SK-N-SH (cell line): Measurements from ENCODE around the gene FBXO17. TPM values are rescaled to one million over a fixed set of nuclear protein-coding genes. Genes with fewer than 3 reads are reported as not detected.
"Not testable (repeated sequence)": the region's sequence is repeated elsewhere in the genome, so short reads cannot be mapped to it uniquely, and the experiment has no call there.

ENCODE experiments used
- CTCF ChIA-PET: fragments of 300-600, 350-600 bp; formaldehyde crosslinking; extraction: SDS; loops from one replicate; lab custom pipeline; 2021; lab: Yijun Ruan, JAX
- POLR2A ChIA-PET: fragments of 350-600 bp; sonication (Branson Sonifier 250); formaldehyde crosslinking; extraction: SDS; loops from one replicate; lab custom pipeline; 2020; ENCODE audit warnings: antibody characterized with exemption, inconsistent platforms; lab: Yijun Ruan, JAX
- DNase-seq: peaks from one replicate; pipeline ENCODE4 v3.0.0; 2012
- H2AFZ ChIP-seq: fragments of 200-600 bp; sonication (generic); 2 replicates; pipeline ENCODE4 v1.8.1; 2016; ENCODE audit warnings: antibody characterized with exemption, mild to moderate bottlenecking, low read depth
- H3F3A ChIP-seq: fragments of 200-600 bp; sonication (generic); replicated peaks from 2 replicates; pipeline ENCODE3; 2016; ENCODE audit warnings: antibody characterized with exemption, mild to moderate bottlenecking; ENCODE audit not compliant: insufficient read depth
- H3K27ac ChIP-seq, 2 experiments: fragments of 200-500 bp in 1 of 2; fragments of 200-600 bp in 1 of 2; sonication (Bioruptor generic) in 1 of 2; sonication (generic), shearing (Covaris generic) in 1 of 2; 2 replicates each; pipeline versions ENCODE4 v1.5.1 to v1.6.1; 2014 to 2016; ENCODE audit warnings: low read depth in 2 of 2, inconsistent platforms in 1 of 2, low read length in 1 of 2, mild to moderate bottlenecking in 1 of 2, mixed read lengths in 1 of 2
- H3K27me3 ChIP-seq: fragments of 200-600 bp; sonication (generic), shearing (Covaris generic); 2 replicates; pipeline ENCODE4 v1.6.1; 2016; ENCODE audit warnings: mixed run types; ENCODE audit not compliant: insufficient read depth
- H3K36me3 ChIP-seq, 2 experiments: fragments of 200-500 bp in 1 of 2; fragments of 200-600 bp in 1 of 2; sonication (Bioruptor generic) in 1 of 2; sonication (generic) in 1 of 2; replicated peaks in 1 of 2; 2 replicates each; pipeline versions ENCODE3 to v1.5.1; 2014 to 2016; ENCODE audit warnings: low read length in 1 of 2, mild to moderate bottlenecking in 1 of 2; ENCODE audit not compliant: insufficient read depth in 2 of 2, control insufficient read depth in 1 of 2
- H3K4me1 ChIP-seq, 2 experiments: fragments of 200-500 bp in 1 of 2; fragments of 200-600 bp in 1 of 2; sonication (Bioruptor generic) in 1 of 2; sonication (generic), shearing (Covaris generic) in 1 of 2; 2 replicates each; pipeline versions ENCODE4 v1.5.1 to v1.6.1; 2014 to 2016; ENCODE audit warnings: low read depth in 1 of 2, low read length in 1 of 2, mixed run types in 1 of 2; ENCODE audit not compliant: insufficient read depth in 2 of 2, control insufficient read depth in 1 of 2
- H3K4me2 ChIP-seq: fragments of 200-600 bp; sonication (generic), shearing (Covaris generic); 2 replicates; pipeline ENCODE4 v1.6.1; 2017; ENCODE audit warnings: mixed run types
- H3K4me3 ChIP-seq, 2 experiments: fragments of 200-500 bp in 1 of 2; fragments of 200-600 bp in 1 of 2; sonication (Bioruptor generic) in 1 of 2; sonication (generic), shearing (Covaris generic) in 1 of 2; 2 replicates each; pipeline versions ENCODE4 v1.5.1 to v1.8.1; 2014 to 2016; ENCODE audit warnings: low read depth in 2 of 2, inconsistent platforms in 1 of 2, low read length in 1 of 2, mild to moderate bottlenecking in 1 of 2, mixed read lengths in 1 of 2, moderate library complexity in 1 of 2
- H3K79me2 ChIP-seq: fragments of 200-600 bp; sonication (generic); 2 replicates; pipeline ENCODE4 v1.8.1; 2017; ENCODE audit warnings: mild to moderate bottlenecking; ENCODE audit not compliant: insufficient read depth
- H3K9ac ChIP-seq: fragments of 200-600 bp; sonication (generic); 2 replicates; pipeline ENCODE4 v1.6.1; 2017; ENCODE audit warnings: mixed run types
- H3K9me2 ChIP-seq: fragments of 200-600 bp; sonication (generic); 2 replicates; pipeline ENCODE4 v1.6.1; 2017; ENCODE audit warnings: mixed run types
- H3K9me3 ChIP-seq: fragments of 200-600 bp; sonication (generic); 2 replicates; pipeline ENCODE4 v1.6.1; 2017; ENCODE audit warnings: mixed run types, mild to moderate bottlenecking, moderate library complexity
- H4K20me1 ChIP-seq: fragments of 200-600 bp; sonication (generic); 2 replicates; pipeline ENCODE4 v1.6.1; 2017; ENCODE audit warnings: mild to moderate bottlenecking, mixed run types; ENCODE audit not compliant: insufficient read depth
- CHD2 ChIP-seq: fragments of 150-350 bp; IDR thresholded peaks from 2 replicates; pipeline ENCODE4 v1.6.1; 2018; ENCODE audit warnings: low read length; ENCODE audit not compliant: partially characterized antibody
- ELF1 ChIP-seq: IDR thresholded peaks from 2 replicates; pipeline ENCODE4 v1.4.0; 2012
- EZH2phosphoT487 ChIP-seq: fragments of 200-600 bp; sonication (generic); IDR thresholded peaks from 2 replicates; pipeline ENCODE4 v1.6.1; 2017; ENCODE audit warnings: low read depth, mixed run types, mild to moderate bottlenecking, antibody characterized with exemption, moderate library complexity, borderline replicate concordance
- FOSL2 ChIP-seq: IDR thresholded peaks from 2 replicates; pipeline ENCODE4 v1.4.0; 2012; ENCODE audit warnings: low read depth, mild to moderate bottlenecking, moderate library complexity, borderline replicate concordance
- GATA2 ChIP-seq: sonication (generic); formaldehyde crosslinking; IDR thresholded peaks from 2 replicates; pipeline ENCODE4 v1.5.0; 2020; ENCODE audit warnings: mild to moderate bottlenecking, missing genetic modification reagents
- MEF2A ChIP-seq: IDR thresholded peaks from 2 replicates; pipeline ENCODE4 v1.4.0; 2012; ENCODE audit warnings: low read depth, borderline replicate concordance
- NFIC ChIP-seq: IDR thresholded peaks from 2 replicates; pipeline ENCODE4 v1.4.0; 2012; ENCODE audit warnings: borderline replicate concordance
- RCOR1 ChIP-seq: fragments of 150-350 bp; IDR thresholded peaks from 2 replicates; pipeline ENCODE4 v1.6.1; 2017; ENCODE audit warnings: antibody characterized with exemption, low read length
- SMC3 ChIP-seq: IDR thresholded peaks from 2 replicates; pipeline ENCODE4 v1.6.1; 2012; ENCODE audit warnings: low read depth, low read length, improper control_type of control experiment
- YY1 ChIP-seq: IDR thresholded peaks from 2 replicates; pipeline ENCODE4 v1.4.0; 2012; ENCODE audit warnings: low read depth, mild to moderate bottlenecking
- WGBS: methylation state at CpG from one replicate; pipeline ENCODE4 v1.1.6; 2017; ENCODE audit warnings: low lambda C conversion rate; 5-methylcytosine and 5-hydroxymethylcytosine counted together
- polyA plus RNA-seq, 3 experiments: library from polyadenylated mRNA; depleted of rRNA; stranded (reverse); fragments of >200 nt; gene quantifications; 2 replicates each; pipeline ENCODE4 v1.2.3, GENCODE V29; 2012
- TF ChIP-seq, protein P1 (sequence below): IDR thresholded peaks from 2 replicates; pipeline ENCODE4 v1.6.1; 2012; ENCODE audit warnings: mild to moderate bottlenecking, low read depth, low read length, moderate library complexity
- TF ChIP-seq, protein P2 (sequence below): IDR thresholded peaks from 2 replicates; pipeline ENCODE4 v1.4.0; 2012; ENCODE audit warnings: low read depth, borderline replicate concordance
- TF ChIP-seq, protein P3 (sequence below): fragments of 200-600 bp; sonication (generic); IDR thresholded peaks from 2 replicates; pipeline ENCODE4 v1.6.1; 2017; ENCODE audit warnings: antibody characterized with exemption, mild to moderate bottlenecking, moderate library complexity

FBXO17 gene
- polyA plus RNA-seq, 1 of the 3 experiments (the other 2 are of a cell fraction), result 40.7 TPM

DNA sequence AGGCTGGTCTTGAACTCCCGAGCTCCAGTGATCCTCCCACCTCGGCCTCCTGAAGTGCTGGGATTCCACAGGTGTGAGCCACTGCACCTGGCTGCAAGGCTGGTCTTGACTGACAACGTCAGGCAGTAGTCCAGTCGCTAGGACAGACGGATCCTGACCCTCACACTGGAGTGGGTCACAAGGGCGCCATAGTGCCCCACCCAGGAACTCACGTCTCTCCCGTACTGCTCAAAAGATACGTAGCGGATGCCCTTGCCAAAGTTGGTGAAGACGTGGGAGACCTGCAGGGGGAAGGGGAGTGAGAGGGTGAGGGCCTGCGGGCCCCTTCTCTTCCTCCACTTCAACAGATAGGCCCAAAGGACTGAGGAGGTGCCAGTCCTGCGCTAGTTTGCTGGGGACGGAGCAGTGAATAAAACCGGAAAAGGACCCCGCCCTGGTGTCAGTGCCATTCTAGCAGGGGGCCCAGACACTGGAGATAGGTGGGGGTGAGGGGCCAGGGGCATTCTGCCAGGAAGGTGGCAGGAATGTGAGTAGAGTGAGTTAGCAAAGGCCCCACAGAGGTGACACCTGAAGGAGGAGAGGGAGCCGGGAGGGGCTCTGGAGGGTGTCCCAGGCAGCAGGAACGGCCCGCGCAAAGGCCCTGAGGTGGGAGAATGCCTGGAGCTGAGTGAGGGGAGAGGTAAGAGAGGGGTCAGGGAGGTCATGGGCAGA lies 32.9 kb downstream of the FBXO17 start:
- H3K9ac ChIP-seq, result no peak overlapping the region
- peaks cover 7 to 12% of the 10 kb centered on the region in 2 experiments; a peak in 2 of 4 replicates for H3K4me1 ChIP-seq
- H3K9me2 ChIP-seq, result no peaks in the 10 kb centered on the region
- H3K36me3 ChIP-seq, result peaks cover 5 to 15% of the 10 kb centered on the region in 2 experiments
- no peaks in the 10 kb centered on the region for H3K27me3 ChIP-seq
- H3K4me2 ChIP-seq, result no peak overlapping the region
- H3K79me2 ChIP-seq, result no peaks in the 10 kb centered on the region
- no peak for TF ChIP-seq FOSL2
- TF ChIP-seq YY1, result no peak
- TF ChIP-seq NFIC, result no peak
- no peak for TF ChIP-seq EZH2phosphoT487
- TF ChIP-seq, protein P1, sequence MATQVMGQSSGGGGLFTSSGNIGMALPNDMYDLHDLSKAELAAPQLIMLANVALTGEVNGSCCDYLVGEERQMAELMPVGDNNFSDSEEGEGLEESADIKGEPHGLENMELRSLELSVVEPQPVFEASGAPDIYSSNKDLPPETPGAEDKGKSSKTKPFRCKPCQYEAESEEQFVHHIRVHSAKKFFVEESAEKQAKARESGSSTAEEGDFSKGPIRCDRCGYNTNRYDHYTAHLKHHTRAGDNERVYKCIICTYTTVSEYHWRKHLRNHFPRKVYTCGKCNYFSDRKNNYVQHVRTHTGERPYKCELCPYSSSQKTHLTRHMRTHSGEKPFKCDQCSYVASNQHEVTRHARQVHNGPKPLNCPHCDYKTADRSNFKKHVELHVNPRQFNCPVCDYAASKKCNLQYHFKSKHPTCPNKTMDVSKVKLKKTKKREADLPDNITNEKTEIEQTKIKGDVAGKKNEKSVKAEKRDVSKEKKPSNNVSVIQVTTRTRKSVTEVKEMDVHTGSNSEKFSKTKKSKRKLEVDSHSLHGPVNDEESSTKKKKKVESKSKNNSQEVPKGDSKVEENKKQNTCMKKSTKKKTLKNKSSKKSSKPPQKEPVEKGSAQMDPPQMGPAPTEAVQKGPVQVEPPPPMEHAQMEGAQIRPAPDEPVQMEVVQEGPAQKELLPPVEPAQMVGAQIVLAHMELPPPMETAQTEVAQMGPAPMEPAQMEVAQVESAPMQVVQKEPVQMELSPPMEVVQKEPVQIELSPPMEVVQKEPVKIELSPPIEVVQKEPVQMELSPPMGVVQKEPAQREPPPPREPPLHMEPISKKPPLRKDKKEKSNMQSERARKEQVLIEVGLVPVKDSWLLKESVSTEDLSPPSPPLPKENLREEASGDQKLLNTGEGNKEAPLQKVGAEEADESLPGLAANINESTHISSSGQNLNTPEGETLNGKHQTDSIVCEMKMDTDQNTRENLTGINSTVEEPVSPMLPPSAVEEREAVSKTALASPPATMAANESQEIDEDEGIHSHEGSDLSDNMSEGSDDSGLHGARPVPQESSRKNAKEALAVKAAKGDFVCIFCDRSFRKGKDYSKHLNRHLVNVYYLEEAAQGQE, result no peak
- TF ChIP-seq, protein P2, sequence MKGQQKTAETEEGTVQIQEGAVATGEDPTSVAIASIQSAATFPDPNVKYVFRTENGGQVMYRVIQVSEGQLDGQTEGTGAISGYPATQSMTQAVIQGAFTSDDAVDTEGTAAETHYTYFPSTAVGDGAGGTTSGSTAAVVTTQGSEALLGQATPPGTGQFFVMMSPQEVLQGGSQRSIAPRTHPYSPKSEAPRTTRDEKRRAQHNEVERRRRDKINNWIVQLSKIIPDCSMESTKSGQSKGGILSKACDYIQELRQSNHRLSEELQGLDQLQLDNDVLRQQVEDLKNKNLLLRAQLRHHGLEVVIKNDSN, result no peak
- no peak for TF ChIP-seq SMC3
- TF ChIP-seq GATA2 (CRISPR knock-in tag), result no peak
- H2AFZ ChIP-seq, result no peak overlapping the region
- H3F3A ChIP-seq, result peaks cover 10% of the 10 kb centered on the region
- POLR2A ChIA-PET, result interaction anchor here (1.0 kb wide), 1 partner anchor 12 kb away, joined by 3 read pairs; the partner anchor contains the start of genes MRPS12 and SARS2
- H4K20me1 ChIP-seq, result no peaks in the 10 kb centered on the region
- CTCF ChIA-PET, result interaction anchor here (1.0 kb wide), 1 partner anchor 73 kb away, joined by 3 read pairs; no protein-coding TSS in a partner anchor
- H3K9me3 ChIP-seq, result no peaks in the 10 kb centered on the region
- H3K4me3 ChIP-seq, result no peak overlapping the region
- no peak for DNase-seq
- WGBS, result 92% methylated on average over 19 of the region's 20 CpGs
- H3K27ac ChIP-seq, result no peak overlapping the region

DNA sequence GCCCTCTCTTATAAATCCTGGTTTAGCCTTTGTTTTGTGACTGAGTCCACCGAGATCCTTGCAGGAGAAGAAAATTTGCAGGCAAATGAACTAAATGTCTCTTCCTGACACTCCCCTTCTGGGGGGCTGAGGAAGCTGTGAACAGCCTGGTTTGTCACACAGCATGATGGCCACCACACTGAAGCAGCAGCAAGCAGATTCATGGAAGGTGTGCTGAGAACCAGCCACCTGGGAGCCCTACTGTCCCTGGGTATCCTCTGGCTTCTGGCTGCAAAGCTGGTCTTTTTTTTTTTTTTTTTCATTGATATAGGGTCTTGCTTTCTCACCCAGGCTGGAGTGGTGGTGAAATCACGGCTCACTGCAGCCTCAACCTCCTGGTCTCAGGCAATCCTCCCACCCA lies 33.6 kb downstream of the FBXO17 start:
- DNase-seq, result no peak
- Histone ChIP-seq H3K27ac (no peak overlapping the region), H3K9me2 (no peaks in the 10 kb centered on the region), H4K20me1 (no peaks in the 10 kb centered on the region), H2AFZ (no peak overlapping the region), H3K4me3 (no peak overlapping the region), H3K4me1 (peaks cover 7 to 12% of the 10 kb centered on the region in 2 experiments; a peak in 3 of 4 replicates), H3K79me2 (no peaks in the 10 kb centered on the region), H3K27me3 (no peaks in the 10 kb centered on the region), H3K4me2 (no peak overlapping the region), H3K9ac (no peak overlapping the region), H3K9me3 (no peaks in the 10 kb centered on the region), H3K36me3 (peaks cover 4 to 12% of the 10 kb centered on the region in 2 experiments)
- WGBS, result 85% methylated on average over 2 of the region's 2 CpGs
- ChIA-PET CTCF (interaction anchor here (1.0 kb wide), 1 partner anchor 73 kb away, joined by 3 read pairs; no protein-coding TSS in a partner anchor), POLR2A (interaction anchor here (1.0 kb wide), 1 partner anchor 11 kb away, joined by 3 read pairs; the partner anchor contains the start of genes MRPS12 and SARS2)
- TF ChIP-seq, protein P3, sequence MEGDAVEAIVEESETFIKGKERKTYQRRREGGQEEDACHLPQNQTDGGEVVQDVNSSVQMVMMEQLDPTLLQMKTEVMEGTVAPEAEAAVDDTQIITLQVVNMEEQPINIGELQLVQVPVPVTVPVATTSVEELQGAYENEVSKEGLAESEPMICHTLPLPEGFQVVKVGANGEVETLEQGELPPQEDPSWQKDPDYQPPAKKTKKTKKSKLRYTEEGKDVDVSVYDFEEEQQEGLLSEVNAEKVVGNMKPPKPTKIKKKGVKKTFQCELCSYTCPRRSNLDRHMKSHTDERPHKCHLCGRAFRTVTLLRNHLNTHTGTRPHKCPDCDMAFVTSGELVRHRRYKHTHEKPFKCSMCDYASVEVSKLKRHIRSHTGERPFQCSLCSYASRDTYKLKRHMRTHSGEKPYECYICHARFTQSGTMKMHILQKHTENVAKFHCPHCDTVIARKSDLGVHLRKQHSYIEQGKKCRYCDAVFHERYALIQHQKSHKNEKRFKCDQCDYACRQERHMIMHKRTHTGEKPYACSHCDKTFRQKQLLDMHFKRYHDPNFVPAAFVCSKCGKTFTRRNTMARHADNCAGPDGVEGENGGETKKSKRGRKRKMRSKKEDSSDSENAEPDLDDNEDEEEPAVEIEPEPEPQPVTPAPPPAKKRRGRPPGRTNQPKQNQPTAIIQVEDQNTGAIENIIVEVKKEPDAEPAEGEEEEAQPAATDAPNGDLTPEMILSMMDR, result no peak
- no peak for TF ChIP-seq MEF2A
- no peak for TF ChIP-seq ELF1
- no peak for TF ChIP-seq RCOR1
- TF ChIP-seq CHD2, result no peak
- TF ChIP-seq, all 33 proteins: peak for 0
- H3F3A ChIP-seq, result peaks cover 7% of the 10 kb centered on the region

GRCh38 chr19:38941466-38941865 lies 34.1 kb downstream of the FBXO17 start:
- H3K27ac ChIP-seq, H2AFZ ChIP-seq, H3K79me2 ChIP-seq, H3K27me3 ChIP-seq, H3K9ac ChIP-seq, H3F3A ChIP-seq, POLR2A ChIA-PET, H3K9me3 ChIP-seq, DNase-seq, H3K4me3 ChIP-seq, H3K36me3 ChIP-seq, H4K20me1 ChIP-seq, H3K9me2 ChIP-seq, H3K4me2 ChIP-seq: not testable (repeated sequence)
- CTCF ChIA-PET, result interaction anchor here (1.0 to 2.2 kb wide), 3 partner anchors 11 to 72 kb away, joined by 3 to 12 read pairs (median 6); partner anchors contain the start of genes MRPS12 and SARS2
- WGBS, result 95% methylated on average over 5 of the region's 5 CpGs
- H3K4me1 ChIP-seq, result peaks cover 7 to 14% of the 10 kb centered on the region in 2 experiments; a peak in 3 of 4 replicates
